CD4-positive, alpha-beta memory T cell (primary cell): Measurements from ENCODE around the gene GSTO1. TPM values are rescaled to one million over a fixed set of nuclear protein-coding genes. Genes with fewer than 3 reads are reported as not detected.

Experiments
- CTCF ChIA-PET: fragments of 350-600 bp; sonication (Branson Sonifier 250); formaldehyde crosslinking; loops from one replicate; lab custom pipeline; 2021; ENCODE audit warnings: inconsistent platforms; ENCODE audit not compliant: partially characterized antibody; lab: Charles Lee
- POLR2A ChIA-PET: fragments of 350-600 bp; sonication (Branson Sonifier 250); formaldehyde crosslinking; loops from one replicate; lab custom pipeline; 2021; ENCODE audit not compliant: partially characterized antibody; lab: Charles Lee
- DNase-seq, 5 donors: peaks; one replicate each; pipeline versions ENCODE4 v3.0.0 to v3.0.0-alpha.2; 2020 to 2022; ENCODE audit warnings: mixed read lengths in 1 of 5
- H3K27ac ChIP-seq: one replicate; pipeline ENCODE4 v1.7.0; 2013; ENCODE audit warnings: low read depth, low read length
- H3K27me3 ChIP-seq: 2 replicates; pipeline ENCODE4 v1.7.0; 2013; ENCODE audit warnings: mild to moderate bottlenecking, low read length, moderate library complexity; ENCODE audit not compliant: insufficient read depth
- H3K36me3 ChIP-seq: 2 replicates; pipeline ENCODE4 v1.7.0; 2013; ENCODE audit warnings: mild to moderate bottlenecking, low read length, moderate library complexity; ENCODE audit not compliant: insufficient read depth
- H3K4me1 ChIP-seq: 2 replicates; pipeline ENCODE4 v1.7.0; 2013; ENCODE audit warnings: mild to moderate bottlenecking, low read length, moderate library complexity; ENCODE audit not compliant: insufficient read depth
- H3K4me3 ChIP-seq, 2 donors: one replicate each; pipeline ENCODE4 v1.7.0; 2013; ENCODE audit warnings: low read length in 2 of 2, mild to moderate bottlenecking in 1 of 2
- H3K9me3 ChIP-seq, 2 donors: one replicate each; pipeline ENCODE4 v1.7.0; 2013; ENCODE audit warnings: low read length in 2 of 2, control low read depth in 1 of 2; ENCODE audit not compliant: control insufficient read depth in 1 of 2
- H3K27ac Mint-ChIP-seq, 7 donors: one replicate each; pipeline ENCODE4 v1.8.0; 2020 to 2021; ENCODE audit warnings: mixed read lengths in 7 of 7, mild to moderate bottlenecking in 6 of 7, inconsistent platforms in 3 of 7, moderate library complexity in 3 of 7
- H3K27me3 Mint-ChIP-seq, 2 donors: one replicate each; pipeline ENCODE4 v1.8.0; 2020 to 2021; ENCODE audit warnings: mixed read lengths in 2 of 2
- H3K36me3 Mint-ChIP-seq, 2 donors: one replicate each; pipeline ENCODE4 v1.8.0; 2020 to 2021; ENCODE audit warnings: mixed read lengths in 2 of 2, inconsistent platforms in 1 of 2, mild to moderate bottlenecking in 1 of 2
- H3K4me1 Mint-ChIP-seq, 4 donors: one replicate each; pipeline ENCODE4 v1.8.0; 2020 to 2021; ENCODE audit warnings: mixed read lengths in 4 of 4, mild to moderate bottlenecking in 1 of 4
- H3K4me3 Mint-ChIP-seq, 8 donors: one replicate each; pipeline ENCODE4 v1.8.0; 2020 to 2021; ENCODE audit warnings: mixed read lengths in 8 of 8, mild to moderate bottlenecking in 7 of 8, moderate library complexity in 6 of 8, inconsistent platforms in 3 of 8
- H3K9me3 Mint-ChIP-seq, 8 donors: one replicate each; pipeline ENCODE4 v1.8.0; 2020 to 2021; ENCODE audit warnings: mixed read lengths in 8 of 8, mild to moderate bottlenecking in 5 of 8, inconsistent platforms in 3 of 8, moderate library complexity in 1 of 8
- intact Hi-C: fragments of 100-400 bp; cut with micrococcal nuclease; formaldehyde crosslinking; loops from one replicate; pipeline ENCODE4 v1.15.1; 2023
- polyA plus RNA-seq, 2 donors: library from polyadenylated mRNA; unstranded; fragments of 300-500 nt; fragmentation: Illumina TruSeq; gene quantifications; one replicate each; pipeline ENCODE4 v1.2.3, GENCODE V29; 2021
- total RNA-seq, 2 experiments: library from RNA; stranded (reverse); gene quantifications; one replicate each; pipeline ENCODE4 v1.2.3, GENCODE V29; 2021

The GSTO1 gene
- total and polyA plus RNA-seq, 4 experiments from 2014 or later, result 52.8 to 207 (median 105) TPM

DNA sequence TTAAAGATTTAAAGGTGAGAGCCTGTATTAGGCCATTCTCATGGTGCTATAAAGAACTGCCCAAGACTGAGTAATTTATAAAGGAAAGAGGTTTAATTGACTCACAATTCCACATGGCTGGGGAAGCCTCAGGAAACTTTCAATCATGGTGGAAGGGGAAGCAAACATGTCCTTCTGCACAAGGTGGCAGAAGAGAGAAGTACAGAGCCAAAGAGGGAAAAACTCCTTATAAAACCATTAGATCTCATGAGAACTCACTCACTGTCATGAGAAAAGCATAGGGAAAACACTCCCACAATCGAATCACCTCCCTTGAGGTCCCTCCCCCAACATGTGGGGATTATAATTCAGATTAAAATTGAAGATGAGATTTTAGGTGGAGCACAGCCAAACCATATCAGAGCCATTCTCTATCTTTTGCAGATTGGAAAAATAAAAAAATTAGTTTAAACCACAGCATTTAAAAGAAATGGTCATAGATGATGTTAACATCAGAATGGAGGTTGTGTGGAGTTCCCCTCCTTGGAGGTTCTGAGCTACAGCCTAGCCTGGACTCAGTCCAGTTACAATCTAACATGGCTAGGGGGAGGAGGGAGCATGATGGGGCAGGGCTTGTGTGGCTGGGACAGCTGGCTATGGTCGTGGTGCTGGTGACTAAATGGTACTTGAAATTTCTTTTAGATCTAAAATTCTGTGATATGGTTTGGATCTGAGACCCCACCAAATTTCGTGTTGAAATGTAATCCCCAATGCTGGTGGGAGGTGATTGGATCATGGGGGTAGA, 47.4 kb downstream of the GSTO1 start:
- Mint-ChIP-seq H3K9me3 (no peaks in the 10 kb centered on the region), H3K27ac (peak overlapping the region in 1 of 7 donors; percentile 20), H3K27me3 (peaks cover 3 to 6% of the 10 kb centered on the region in 2 donors), H3K4me3 (no peak overlapping the region), H3K4me1 (peaks cover 22 to 65% (median 35%) of the 10 kb centered on the region in 4 donors), H3K36me3 (peaks cover 0 to 1% of the 10 kb centered on the region in 2 donors)
- ChIA-PET POLR2A (no interaction called here), CTCF (interaction anchor here (0.9 to 7.3 kb wide), 5 partner anchors 9 to 47 kb away, joined by 3 to 449 read pairs (median 3); partner anchors contain the start of genes CFAP58 and ITPRIP)
- Histone ChIP-seq H3K27ac (no peak overlapping the region), H3K4me3 (no peak overlapping the region), H3K36me3 (no peaks in the 10 kb centered on the region), H3K27me3 (no peaks in the 10 kb centered on the region), H3K9me3 (no peaks in the 10 kb centered on the region), H3K4me1 (peaks cover 34% of the 10 kb centered on the region)
- intact Hi-C loops, result no loop called here
- DNase-seq, result no peak

DNA sequence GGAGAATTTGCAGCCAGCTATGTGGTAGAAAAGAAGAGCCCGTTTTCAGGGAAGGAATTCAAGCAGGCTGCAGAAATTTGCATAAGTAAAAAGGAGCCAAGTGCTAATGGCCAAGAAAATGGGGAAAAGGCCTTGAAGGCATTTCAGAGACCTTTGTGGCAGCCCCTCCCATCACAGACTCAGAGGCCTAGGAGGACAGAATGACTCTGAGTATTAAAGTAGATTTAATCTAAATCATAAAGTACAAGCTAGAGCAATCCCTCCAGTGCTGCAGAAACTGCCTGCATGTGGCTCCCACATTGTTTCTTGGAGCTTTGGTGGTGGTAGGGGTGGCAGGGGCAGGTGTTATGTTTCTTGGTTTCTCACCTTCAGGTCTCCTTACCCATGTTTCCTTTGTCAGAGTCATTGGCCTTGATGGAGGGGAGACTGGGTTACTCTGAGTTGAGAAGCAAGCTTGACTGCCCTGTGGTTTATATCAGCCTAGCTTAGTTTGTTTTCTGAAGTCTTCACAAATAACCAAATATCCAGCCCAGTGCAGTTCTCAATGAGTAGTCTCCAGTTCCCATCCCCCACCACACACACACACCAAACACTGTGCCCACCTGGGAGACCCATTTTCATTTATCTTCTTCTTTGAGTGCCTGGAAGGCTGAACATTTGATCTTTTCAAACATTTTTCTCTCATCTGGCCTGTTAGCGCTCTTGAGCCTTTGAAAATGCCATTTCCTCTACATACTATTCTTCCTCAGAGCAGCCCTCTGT, 49.1 kb downstream of the GSTO1 start:
- H3K4me3 ChIP-seq, result no peak overlapping the region

DNA sequence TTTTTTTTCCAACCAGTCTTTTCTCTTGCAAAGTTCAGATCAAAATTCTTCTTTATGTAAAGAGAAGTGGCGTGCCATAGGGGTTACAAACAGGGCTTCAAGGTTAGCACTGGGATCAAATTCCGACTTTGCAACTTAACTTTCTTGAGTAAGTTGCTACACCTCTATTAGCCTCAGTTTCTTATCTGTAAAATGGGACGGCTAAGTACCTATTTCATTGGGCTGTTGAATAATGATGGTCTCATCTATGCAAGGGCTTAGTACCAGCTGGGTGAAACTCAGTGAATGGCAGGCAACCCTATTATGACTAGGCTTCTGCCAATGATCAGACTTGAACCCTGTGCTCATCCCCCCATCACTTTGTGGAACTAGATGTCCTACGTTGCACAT, 49.7 kb downstream of the GSTO1 start:
- no peaks in the 10 kb centered on the region for H3K36me3 ChIP-seq
- CTCF ChIA-PET, result interaction anchor here (1.2 to 7.3 kb wide), 8 partner anchors 11 to 45 kb away, joined by 5 to 449 read pairs (median 26); partner anchors contain the start of gene CFAP58
- no peak overlapping the region for H3K27ac ChIP-seq
- Mint-ChIP-seq H3K27ac (peak overlapping the region in 3 of 7 donors; percentile 33 to 82 (median 68)), H3K27me3 (peaks cover 3% of the 10 kb centered on the region in 2 donors), H3K4me1 (peaks cover 40 to 88% (median 55%) of the 10 kb centered on the region in 4 donors), H3K36me3 (peaks cover 0 to 1% of the 10 kb centered on the region in 2 donors), H3K4me3 (no peak overlapping the region), H3K9me3 (no peaks in the 10 kb centered on the region)
- POLR2A ChIA-PET, result interaction anchor here (0.7 to 10.2 kb wide), 3 partner anchors 17 to 47 kb away, joined by 4 to 126 read pairs (median 74); partner anchors contain the start of genes CFAP58 and ITPRIP
- no peak for DNase-seq
- no peak overlapping the region for H3K4me3 ChIP-seq
- H3K27me3 ChIP-seq, result no peaks in the 10 kb centered on the region
- no peaks in the 10 kb centered on the region for H3K9me3 ChIP-seq
- H3K4me1 ChIP-seq, result peaks cover 55% of the 10 kb centered on the region
- intact Hi-C loops, result no loop called here

More for the DNA sequence above, 49.1 kb downstream of the GSTO1 start:
- H3K27me3 Mint-ChIP-seq, result peaks cover 3 to 6% of the 10 kb centered on the region in 2 donors
- H3K4me1 Mint-ChIP-seq, result peaks cover 36 to 82% (median 51%) of the 10 kb centered on the region in 4 donors
- ChIA-PET CTCF (interaction anchor here (0.9 to 7.3 kb wide), 8 partner anchors 11 to 48 kb away, joined by 3 to 449 read pairs (median 10); partner anchors contain the start of genes CFAP58 and ITPRIP), POLR2A (interaction anchor here (0.7 to 10.2 kb wide), 2 partner anchors 18 to 32 kb away, joined by 4 to 126 read pairs; partner anchors contain the start of gene ITPRIP)
- peak overlapping the region in 4 of 7 donors; percentile 57 to 82 (median 73) for H3K27ac Mint-ChIP-seq
- DNase-seq, result peak in 2 of 5 donors; percentile 23 to 32
- H3K27me3 ChIP-seq, result no peaks in the 10 kb centered on the region
- no peak overlapping the region for H3K27ac ChIP-seq
- H3K4me1 ChIP-seq, result peaks cover 51% of the 10 kb centered on the region
- H3K36me3 Mint-ChIP-seq, result peaks cover 0 to 1% of the 10 kb centered on the region in 2 donors
- no peaks in the 10 kb centered on the region for H3K9me3 ChIP-seq
- intact Hi-C loops, result no loop called here
- H3K36me3 ChIP-seq, result no peaks in the 10 kb centered on the region
- H3K9me3 Mint-ChIP-seq, result no peaks in the 10 kb centered on the region
- peak overlapping the region in 3 of 8 donors; percentile 26 to 34 (median 27) for H3K4me3 Mint-ChIP-seq

DNA sequence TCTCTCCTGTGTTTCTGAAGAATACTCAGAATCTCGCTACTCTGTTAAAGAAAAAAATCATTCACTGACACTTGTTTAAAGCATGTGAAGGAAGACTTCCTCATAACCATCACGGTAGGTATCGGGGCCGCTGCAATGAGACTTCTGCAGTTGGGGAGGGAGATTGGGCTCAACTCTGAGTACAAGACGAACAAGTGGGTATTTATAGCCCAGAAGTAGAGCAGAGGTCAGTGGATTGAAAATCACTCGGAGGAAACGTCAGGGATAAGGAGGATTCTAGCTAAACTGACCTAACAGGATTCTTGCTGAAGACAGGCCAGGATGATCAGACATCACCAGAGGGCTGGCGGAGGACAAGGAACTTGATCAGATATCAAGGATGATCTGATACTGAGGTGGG, 50.2 kb downstream of the GSTO1 start:
- Mint-ChIP-seq H3K36me3 (peaks cover 0 to 1% of the 10 kb centered on the region in 2 donors), H3K4me1 (peaks cover 45 to 90% (median 60%) of the 10 kb centered on the region in 4 donors), H3K27ac (peak overlapping the region in 3 of 7 donors; percentile 2 to 75 (median 8)), H3K27me3 (peaks cover under 1 to 3% of the 10 kb centered on the region in 2 donors), H3K4me3 (peak overlapping the region in 2 of 8 donors; percentile 7 to 56), H3K9me3 (no peaks in the 10 kb centered on the region)
- Histone ChIP-seq H3K27ac (no peak overlapping the region), H3K4me1 (peaks cover 61% of the 10 kb centered on the region), H3K4me3 (no peak overlapping the region), H3K9me3 (no peaks in the 10 kb centered on the region), H3K36me3 (no peaks in the 10 kb centered on the region), H3K27me3 (no peaks in the 10 kb centered on the region)
- ChIA-PET POLR2A (interaction anchor here (0.6 to 10.2 kb wide), 9 partner anchors 10 to 46 kb away, joined by 3 to 126 read pairs (median 12); partner anchors contain the start of genes CFAP58 and ITPRIP), CTCF (interaction anchor here (1.4 to 7.3 kb wide), 13 partner anchors 10 to 52 kb away, joined by 3 to 449 read pairs (median 21); partner anchors contain the start of genes CFAP58 and ITPRIP)
- no peak for DNase-seq
- intact Hi-C loops, result loop anchor here (1.0 kb wide), 4 partner anchors 14 to 45 kb away; partner anchors contain the start of gene ITPRIP

DNA sequence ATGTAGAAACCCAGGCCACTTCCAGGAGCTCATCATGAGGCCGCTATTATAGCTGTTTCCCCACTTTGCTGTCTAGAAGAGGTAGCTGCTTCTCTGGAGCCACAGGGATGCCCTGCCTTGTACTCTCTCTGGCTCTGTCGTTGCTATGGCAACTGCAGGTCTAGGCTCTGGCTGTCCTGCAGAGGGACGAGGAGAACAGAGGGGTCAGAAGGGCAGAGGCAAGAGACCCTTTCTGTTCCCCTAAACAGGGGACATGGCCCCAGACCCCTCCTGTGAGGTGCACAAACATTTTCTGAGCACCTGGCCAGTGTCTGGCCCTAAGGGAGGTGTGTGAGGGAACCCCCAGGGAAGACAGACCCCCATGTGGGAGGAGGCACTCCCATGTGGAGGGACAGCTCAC, 52.2 kb downstream of the GSTO1 start:
- intact Hi-C loops, result no loop called here
- H3K27me3 Mint-ChIP-seq, result no peaks in the 10 kb centered on the region
- peaks cover 42 to 83% (median 57%) of the 10 kb centered on the region in 4 donors for H3K4me1 Mint-ChIP-seq
- Histone ChIP-seq H3K36me3 (no peaks in the 10 kb centered on the region), H3K4me1 (peaks cover 60% of the 10 kb centered on the region), H3K27ac (no peak overlapping the region), H3K4me3 (no peak overlapping the region), H3K9me3 (no peaks in the 10 kb centered on the region), H3K27me3 (no peaks in the 10 kb centered on the region)
- peaks cover under 1 to 4% of the 10 kb centered on the region in 2 donors for H3K36me3 Mint-ChIP-seq
- POLR2A ChIA-PET, result interaction anchor here (1.4 to 10.2 kb wide), 6 partner anchors 15 to 44 kb away, joined by 3 to 126 read pairs (median 56); partner anchors contain the start of genes CFAP58 and ITPRIP
- peak overlapping the region in 3 of 7 donors; percentile 4 to 92 (median 34) for H3K27ac Mint-ChIP-seq
- DNase-seq, result no peak
- no peaks in the 10 kb centered on the region for H3K9me3 Mint-ChIP-seq
- peak overlapping the region in 1 of 8 donors; percentile 22 for H3K4me3 Mint-ChIP-seq
- CTCF ChIA-PET, result interaction anchor here (0.8 to 7.3 kb wide), 13 partner anchors 8 to 50 kb away, joined by 3 to 449 read pairs (median 21); partner anchors contain the start of genes CFAP58 and ITPRIP

DNA sequence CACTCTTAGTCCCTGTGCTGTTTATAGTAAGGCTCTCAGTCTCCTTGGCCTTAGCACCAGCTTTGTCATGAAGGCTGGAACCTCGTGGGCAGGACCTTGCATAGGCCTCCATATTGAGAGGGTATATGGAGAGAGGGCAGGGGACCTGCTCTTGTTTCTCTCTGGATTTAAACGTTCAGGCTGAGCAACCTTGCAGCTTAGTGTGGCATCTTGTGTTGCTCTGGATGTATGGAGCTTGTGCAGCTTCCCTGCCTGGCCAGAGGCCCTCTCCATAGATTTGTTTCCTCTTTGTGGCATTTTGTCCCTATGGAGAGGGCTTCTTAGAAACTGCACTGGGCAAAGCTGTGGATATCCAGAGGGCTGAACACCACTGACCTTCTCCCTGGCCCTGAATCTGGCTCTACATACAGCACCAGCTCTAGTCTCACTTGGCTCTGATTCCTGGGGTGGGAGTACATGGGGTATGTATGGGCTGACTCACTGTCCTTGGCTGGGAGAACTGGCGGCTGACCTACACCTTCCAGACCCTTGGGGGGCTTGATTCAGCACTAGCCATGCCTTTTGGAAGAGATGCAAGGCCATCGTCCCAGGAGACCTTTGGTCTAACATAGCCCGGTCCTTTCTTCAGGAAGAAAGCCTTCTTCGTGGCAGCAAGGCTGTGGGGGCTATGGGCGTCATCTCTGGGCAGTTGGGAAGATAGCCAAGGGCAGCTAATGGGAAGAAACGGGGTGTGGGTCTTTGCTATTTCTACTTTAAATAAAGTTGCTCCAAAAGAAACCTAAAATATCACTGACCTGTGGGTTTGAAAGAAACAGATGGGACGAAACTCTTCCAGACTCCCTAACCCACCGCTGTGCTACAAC, 53.1 kb downstream of the GSTO1 start:
- Histone ChIP-seq H3K4me1 (peaks cover 60% of the 10 kb centered on the region), H3K27ac (no peak overlapping the region), H3K9me3 (no peaks in the 10 kb centered on the region), H3K27me3 (no peaks in the 10 kb centered on the region), H3K36me3 (peaks cover 7% of the 10 kb centered on the region), H3K4me3 (no peak overlapping the region)
- POLR2A ChIA-PET, result interaction anchor here (1.4 to 10.2 kb wide), 6 partner anchors 15 to 43 kb away, joined by 3 to 126 read pairs (median 56); partner anchors contain the start of genes CFAP58 and ITPRIP
- H3K4me1 Mint-ChIP-seq, result peaks cover 42 to 83% (median 61%) of the 10 kb centered on the region in 4 donors
- peak overlapping the region in 7 of 8 donors; percentile 47 to 84 (median 70) for H3K4me3 Mint-ChIP-seq
- no peaks in the 10 kb centered on the region for H3K27me3 Mint-ChIP-seq
- CTCF ChIA-PET, result interaction anchor here (0.8 to 7.3 kb wide), 11 partner anchors 8 to 41 kb away, joined by 3 to 449 read pairs (median 30); partner anchors contain the start of genes CFAP58 and ITPRIP
- H3K27ac Mint-ChIP-seq, result peak overlapping the region; percentile 49 to 92 (median 77)
- no peaks in the 10 kb centered on the region for H3K9me3 Mint-ChIP-seq
- peaks cover 9 to 12% of the 10 kb centered on the region in 2 donors for H3K36me3 Mint-ChIP-seq
- intact Hi-C loops, result loop anchor here (2.0 kb wide), 1 partner anchor 21 kb away; no protein-coding TSS in a partner anchor
- no peak for DNase-seq
